ENCODE data around the gene KIAA1614.

DNA sequence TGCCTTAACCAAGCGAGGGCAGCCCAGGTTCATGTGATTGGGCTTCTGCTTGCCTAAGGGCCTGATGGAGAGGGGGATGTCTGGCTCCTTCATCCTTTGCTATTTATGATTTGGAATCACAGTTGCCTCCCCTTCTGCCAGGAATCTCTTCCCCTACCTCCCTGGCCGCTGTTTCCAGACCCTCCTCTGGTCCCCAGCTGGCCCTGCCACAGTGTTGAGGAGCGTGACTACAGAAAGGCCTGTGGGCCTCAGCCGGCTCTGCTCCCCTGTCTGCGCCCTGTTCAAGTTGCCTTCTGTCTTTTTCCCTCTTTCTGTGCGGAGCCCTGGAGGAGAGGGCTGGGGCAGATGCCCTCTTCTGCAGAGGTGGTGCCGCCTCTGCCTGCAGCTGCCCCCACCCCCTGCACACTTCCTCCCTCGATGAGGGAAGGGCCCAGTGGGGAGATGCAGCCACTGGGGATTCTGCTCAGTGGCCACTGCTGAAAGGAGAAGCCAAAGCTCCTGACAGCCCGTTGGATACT is 6.5 kb downstream of the KIAA1614 start:
- TF ChIP-seq, protein P1, sequence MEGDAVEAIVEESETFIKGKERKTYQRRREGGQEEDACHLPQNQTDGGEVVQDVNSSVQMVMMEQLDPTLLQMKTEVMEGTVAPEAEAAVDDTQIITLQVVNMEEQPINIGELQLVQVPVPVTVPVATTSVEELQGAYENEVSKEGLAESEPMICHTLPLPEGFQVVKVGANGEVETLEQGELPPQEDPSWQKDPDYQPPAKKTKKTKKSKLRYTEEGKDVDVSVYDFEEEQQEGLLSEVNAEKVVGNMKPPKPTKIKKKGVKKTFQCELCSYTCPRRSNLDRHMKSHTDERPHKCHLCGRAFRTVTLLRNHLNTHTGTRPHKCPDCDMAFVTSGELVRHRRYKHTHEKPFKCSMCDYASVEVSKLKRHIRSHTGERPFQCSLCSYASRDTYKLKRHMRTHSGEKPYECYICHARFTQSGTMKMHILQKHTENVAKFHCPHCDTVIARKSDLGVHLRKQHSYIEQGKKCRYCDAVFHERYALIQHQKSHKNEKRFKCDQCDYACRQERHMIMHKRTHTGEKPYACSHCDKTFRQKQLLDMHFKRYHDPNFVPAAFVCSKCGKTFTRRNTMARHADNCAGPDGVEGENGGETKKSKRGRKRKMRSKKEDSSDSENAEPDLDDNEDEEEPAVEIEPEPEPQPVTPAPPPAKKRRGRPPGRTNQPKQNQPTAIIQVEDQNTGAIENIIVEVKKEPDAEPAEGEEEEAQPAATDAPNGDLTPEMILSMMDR (IDR thresholded peaks at IDR 0.05) = no peak
- TF ChIP-seq TCF7 (CRISPR knock-in tag; IDR thresholded peaks at IDR 0.05; ENCODE audit: low read depth) (no peak), ZBTB21 (CRISPR knock-in tag; IDR thresholded peaks at IDR 0.05; ENCODE audit: borderline replicate concordance) (no peak), JUN (CRISPR knock-in tag; IDR thresholded peaks at IDR 0.05) (no peak), RELA (CRISPR knock-in tag; IDR thresholded peaks at IDR 0.05; ENCODE audit: borderline replicate concordance) (no peak), ETV6 (CRISPR knock-in tag; IDR thresholded peaks at IDR 0.05) (no peak), ZNF423 (CRISPR knock-in tag; IDR thresholded peaks at IDR 0.05) (no peak), CREB1 (CRISPR knock-in tag; IDR thresholded peaks at IDR 0.05) (no peak), NFE2L1 (CRISPR knock-in tag; IDR thresholded peaks at IDR 0.05) (no peak)
